BJ (cell line): Measurements from ENCODE around the gene UBQLN4. TPM values are rescaled to one million over a fixed set of nuclear protein-coding genes. Genes with fewer than 3 reads are reported as not detected.
A peak's percentile ranks its signal among the peaks of the same experiment; 100 is the strongest.

ENCODE experiments used
- CTCF ChIA-PET: fragments of 350-600 bp; formaldehyde crosslinking; extraction: SDS; loops from one replicate; lab custom pipeline; 2021; ENCODE audit warnings: antibody characterized with exemption, inconsistent platforms; lab: Yijun Ruan, JAX
- POLR2A ChIA-PET: fragments of 300-600 bp; sonication (Branson Sonifier 250); formaldehyde crosslinking; extraction: SDS; loops from one replicate; lab custom pipeline; 2021; ENCODE audit warnings: antibody characterized with exemption; lab: Charles Lee
- DNase-seq: peaks from one replicate; pipeline ENCODE4 v3.0.0-alpha.2; 2011; ENCODE audit warnings: low read depth
- H3K27me3 ChIP-seq: 2 replicates; pipeline ENCODE4 v1.6.0; 2011; ENCODE audit warnings: low read length; ENCODE audit not compliant: control insufficient read depth, insufficient read depth
- H3K36me3 ChIP-seq: 2 replicates; pipeline ENCODE4 v1.5.1; 2011; ENCODE audit warnings: low read length; ENCODE audit not compliant: control insufficient read depth, insufficient read depth
- H3K4me3 ChIP-seq: 2 replicates; pipeline ENCODE4 v1.5.1; 2011; ENCODE audit warnings: low read depth, mild to moderate bottlenecking, control low read depth, low read length
- CTCF ChIP-seq: IDR thresholded peaks from 2 replicates; pipeline ENCODE4 v1.5.1; 2011; ENCODE audit warnings: low read depth, mild to moderate bottlenecking, control low read depth, inconsistent platforms, low read length, moderate library complexity; ENCODE audit not compliant: insufficient read depth
- polyA plus RNA-seq: library from polyadenylated mRNA; depleted of rRNA; stranded (reverse); fragments of >200 nt; gene quantifications from 2 replicates; pipeline ENCODE4 v1.2.3, GENCODE V29; 2011

UBQLN4 gene
- polyA plus RNA-seq, 1 experiment = 28.3 TPM

- Histone ChIP-seq H3K36me3 (0 out of 2 replicates have a peak, but pooled peaks cover 1% of the 10 kb centered on the region), H3K4me3 (no peak overlapping the region), H3K27me3 (no peaks in the 10 kb centered on the region)
- ChIA-PET CTCF (interaction anchor here (0.6 kb wide), 1 partner anchor 80 kb away, joined by 3 read pairs; no protein-coding TSS in a partner anchor), POLR2A (no interaction called here)
- DNase-seq = no peak
- no peak for TF ChIP-seq CTCF
Measured at GRCh38 chr1:156077430-156077760, 23.8 kb upstream of the UBQLN4 start.

GRCh38 chr1:156076609-156077429 is 23.2 kb upstream of the UBQLN4 start:
- no peak for DNase-seq
- peak overlapping the region; percentile 30 for H3K4me3 ChIP-seq
- no peaks in the 10 kb centered on the region for H3K27me3 ChIP-seq
- ChIA-PET POLR2A (no interaction called here), CTCF (interaction anchor here (0.6 to 4.3 kb wide), 3 partner anchors 11 to 55 kb away, joined by 3 to 20 read pairs (median 3); no protein-coding TSS in a partner anchor)
- 0 out of 2 replicates have a peak, but pooled peaks cover 1% of the 10 kb centered on the region for H3K36me3 ChIP-seq
- no peak for TF ChIP-seq CTCF

GRCh38 chr1:156075775-156076204 is 22.2 kb upstream of the UBQLN4 start:
- ChIA-PET CTCF (interaction anchor here (0.6 to 4.3 kb wide), 6 partner anchors 10 to 54 kb away, joined by 3 to 20 read pairs (median 3); no protein-coding TSS in a partner anchor), POLR2A (no interaction called here)
- TF ChIP-seq CTCF = no peak
- H3K4me3 ChIP-seq = no peak overlapping the region; the same call in 1 of the 2 replicates
- no peak for DNase-seq
- no peaks in the 10 kb centered on the region for H3K27me3 ChIP-seq
- 0 out of 2 replicates have a peak, but pooled peaks cover 1% of the 10 kb centered on the region for H3K36me3 ChIP-seq

- no peak overlapping the region for H3K4me3 ChIP-seq
- POLR2A ChIA-PET = no interaction called here
- 0 out of 2 replicates have a peak, but pooled peaks cover 1% of the 10 kb centered on the region for H3K36me3 ChIP-seq
- DNase-seq = no peak
- TF ChIP-seq CTCF = no peak
- no peaks in the 10 kb centered on the region for H3K27me3 ChIP-seq
- CTCF ChIA-PET = interaction anchor here (0.6 to 4.3 kb wide), 7 partner anchors 9 to 137 kb away, joined by 3 to 20 read pairs (median 3); partner anchors contain the start of gene RAB25
Measured at GRCh38 chr1:156075162-156075561, 21.6 kb upstream of the UBQLN4 start.

GRCh38 chr1:156074661-156075060 is 21.1 kb upstream of the UBQLN4 start:
- Histone ChIP-seq H3K27me3 (no peaks in the 10 kb centered on the region), H3K4me3 (no peak overlapping the region), H3K36me3 (0 out of 2 replicates have a peak, but pooled peaks cover 1% of the 10 kb centered on the region)
- POLR2A ChIA-PET = no interaction called here
- no peak for DNase-seq
- CTCF ChIA-PET = interaction anchor here (0.6 to 4.3 kb wide), 5 partner anchors 9 to 137 kb away, joined by 3 to 20 read pairs (median 3); partner anchors contain the start of gene RAB25
- no peak for TF ChIP-seq CTCF
